NCI-H2227 treated with DMSO at 0.1 percent for 48 hours (cell line): ENCODE data around the gene CCBE1.

Experiments used
- DNase-seq: peaks from one replicate; lab custom pipeline; 2025; lab: John Stamatoyannopoulos, UW

CCBE1 gene

DNA sequence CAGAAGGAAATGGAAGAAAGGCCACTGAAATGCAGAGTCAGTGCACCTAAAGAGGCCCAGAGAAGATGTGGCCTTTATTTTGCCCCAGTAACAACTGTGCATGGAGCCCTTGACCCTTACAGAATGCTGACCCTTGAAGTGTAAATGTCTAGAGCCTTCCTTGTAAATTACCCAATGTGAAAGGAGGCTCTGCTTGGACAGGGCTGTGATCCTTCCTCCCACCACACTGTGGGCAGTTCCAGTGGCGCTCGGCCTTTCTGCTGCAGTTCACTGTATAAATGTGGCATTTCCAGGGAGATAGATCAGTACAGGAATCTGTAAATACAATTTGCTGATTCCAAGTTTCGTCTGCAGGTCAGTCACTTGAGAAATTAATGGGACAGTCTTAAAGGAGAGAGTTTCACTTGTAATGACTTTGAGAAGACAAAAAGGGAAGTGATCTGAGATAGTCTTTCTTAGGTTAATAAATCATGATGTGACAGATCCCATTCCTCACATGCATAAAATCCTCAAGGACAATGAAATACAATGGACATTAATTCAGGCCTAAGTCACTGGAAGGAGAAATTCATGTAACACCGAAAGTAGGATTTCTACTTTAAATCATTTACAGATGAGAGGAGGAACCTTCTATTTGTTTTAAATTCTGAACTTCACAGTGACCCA lies 204.3 kb downstream of the CCBE1 start:
- no peak for DNase-seq

- DNase-seq = no peak
These were observed 208.3 kb downstream of the CCBE1 start for GRCh38 chr18:59488899-59489298.

GRCh38 chr18:59485382-59485781 lies 211.8 kb downstream of the CCBE1 start:
- DNase-seq = no peak

GRCh38 chr18:59484561-59485328 lies 212.5 kb downstream of the CCBE1 start:
- no peak for DNase-seq

GRCh38 chr18:59484131-59484530 lies 213.1 kb downstream of the CCBE1 start:
- DNase-seq = no peak

DNA sequence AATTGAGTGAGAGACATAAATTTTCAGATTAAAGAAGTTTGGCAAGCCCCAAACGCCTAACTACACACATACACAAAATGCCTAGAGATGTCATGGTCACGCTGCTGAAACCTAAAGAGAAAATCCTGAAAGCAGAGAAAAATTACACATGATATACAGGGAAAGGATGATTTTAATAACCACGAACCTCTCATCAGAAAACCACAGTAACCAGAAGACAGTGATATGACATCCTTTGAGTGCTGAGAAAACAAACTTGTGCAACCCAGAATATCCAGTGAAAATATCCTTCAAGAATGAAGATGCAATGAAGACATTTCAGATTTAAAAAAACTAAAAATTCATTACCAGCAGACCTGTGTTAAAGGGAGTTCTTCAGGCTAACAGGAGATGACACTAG lies 215.8 kb downstream of the CCBE1 start:
- DNase-seq = no peak

- no peak for DNase-seq
These were observed 217.4 kb downstream of the CCBE1 start for GRCh38 chr18:59479776-59480175.

DNA sequence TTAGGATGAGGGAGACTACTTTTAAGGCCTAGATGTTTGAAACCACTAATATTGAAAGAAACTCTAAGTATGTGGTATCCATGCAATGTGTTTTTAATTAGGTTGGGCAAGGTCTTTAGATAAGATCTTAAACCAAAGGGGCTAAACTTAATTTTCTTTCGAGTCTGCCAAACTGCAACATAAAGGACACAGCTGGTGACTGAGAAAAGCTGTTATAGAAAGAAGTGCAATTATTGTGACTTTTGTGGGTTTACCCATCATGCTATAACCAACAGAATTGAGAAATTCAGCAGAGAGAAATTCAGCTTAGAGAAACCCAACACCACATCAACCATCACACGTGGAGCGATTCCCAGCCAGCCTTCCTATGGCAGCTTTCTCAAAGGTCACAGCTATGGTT lies 218.6 kb downstream of the CCBE1 start:
- DNase-seq = no peak

GRCh38 chr18:59477849-59478248 lies 219.4 kb downstream of the CCBE1 start:
- DNase-seq = no peak

GRCh38 chr18:59470561-59471121 lies 226.6 kb downstream of the CCBE1 start:
- DNase-seq = no peak

GRCh38 chr18:59469463-59470180 lies 227.6 kb downstream of the CCBE1 start:
- DNase-seq = no peak

DNA sequence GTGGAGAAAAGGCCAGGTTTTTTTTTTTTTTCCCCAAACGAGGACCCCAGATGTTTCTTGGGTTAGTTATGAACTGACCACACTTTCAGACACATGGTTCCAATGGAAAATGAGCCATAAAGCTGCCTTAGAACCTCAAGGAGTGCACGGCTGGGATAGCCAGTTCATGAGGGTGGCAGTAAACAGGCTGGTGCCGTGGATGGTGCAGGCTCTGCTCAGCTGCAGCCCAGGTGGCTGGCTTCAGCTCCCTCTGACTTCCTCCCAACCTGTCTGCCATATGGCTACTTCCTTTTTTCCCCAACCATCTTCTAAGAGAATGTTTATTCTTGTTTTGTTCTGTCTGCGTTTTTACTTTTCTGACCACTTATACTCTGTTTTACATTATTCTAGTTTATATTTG lies 228.4 kb downstream of the CCBE1 start:
- no peak for DNase-seq

DNA sequence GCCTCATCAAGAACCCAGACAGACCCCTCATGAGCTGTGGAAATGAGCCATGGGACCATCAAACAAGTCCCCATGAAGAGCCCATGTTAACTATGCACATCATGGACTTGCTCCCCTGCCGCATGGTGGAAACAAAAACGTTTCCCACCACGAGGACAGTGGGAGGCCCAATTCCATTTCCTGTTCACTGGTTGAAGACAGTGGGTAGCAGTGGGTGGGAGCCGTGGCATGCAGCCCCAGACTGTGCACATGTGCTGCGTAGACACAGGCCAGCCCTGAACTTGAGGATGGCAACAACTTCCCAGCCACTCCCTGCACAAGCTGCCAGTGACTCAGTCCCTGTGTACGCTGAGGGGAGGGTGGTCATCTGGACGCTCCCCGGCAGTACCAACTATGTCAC lies 229.7 kb downstream of the CCBE1 start:
- DNase-seq = no peak

DNA sequence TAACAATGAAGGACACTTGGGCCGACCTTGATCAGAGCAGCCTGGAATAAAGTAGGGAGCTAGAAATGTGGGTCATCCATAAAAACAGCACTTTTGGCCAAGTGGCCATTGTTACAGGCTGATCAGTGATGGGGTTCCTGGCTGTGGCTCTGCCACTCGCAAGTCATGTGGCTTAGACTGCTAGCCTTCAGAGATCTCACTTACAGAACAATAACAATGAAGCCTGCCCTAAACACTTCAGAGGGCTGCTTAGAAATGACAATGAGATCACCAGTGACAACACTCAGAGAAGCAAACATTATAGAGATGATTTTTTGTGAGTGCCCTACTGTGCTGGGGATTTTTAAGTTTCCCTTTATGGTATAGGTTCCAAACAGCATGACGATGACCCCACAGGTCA lies 230.2 kb downstream of the CCBE1 start:
- peak; percentile 3 for DNase-seq

DNA sequence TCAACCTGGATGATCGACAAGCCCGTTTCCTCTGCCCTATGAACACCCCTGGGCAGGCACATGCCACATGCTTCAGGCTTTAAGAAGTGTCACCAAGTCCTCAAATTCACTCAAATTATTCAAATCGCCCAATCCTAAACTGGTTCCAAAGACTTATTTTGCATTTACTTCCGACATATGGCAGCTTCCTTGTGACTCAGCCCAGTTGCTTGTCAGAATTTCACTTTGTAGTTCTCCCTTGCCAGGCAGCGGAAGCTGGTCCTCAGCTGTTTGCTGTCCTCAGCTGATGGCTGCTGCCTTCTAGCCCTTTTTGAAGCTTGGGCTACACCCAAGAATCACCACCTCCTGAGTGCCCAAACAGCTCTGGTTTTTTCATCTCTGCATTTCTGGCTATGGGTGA lies 232.7 kb downstream of the CCBE1 start:
- no peak for DNase-seq

DNA sequence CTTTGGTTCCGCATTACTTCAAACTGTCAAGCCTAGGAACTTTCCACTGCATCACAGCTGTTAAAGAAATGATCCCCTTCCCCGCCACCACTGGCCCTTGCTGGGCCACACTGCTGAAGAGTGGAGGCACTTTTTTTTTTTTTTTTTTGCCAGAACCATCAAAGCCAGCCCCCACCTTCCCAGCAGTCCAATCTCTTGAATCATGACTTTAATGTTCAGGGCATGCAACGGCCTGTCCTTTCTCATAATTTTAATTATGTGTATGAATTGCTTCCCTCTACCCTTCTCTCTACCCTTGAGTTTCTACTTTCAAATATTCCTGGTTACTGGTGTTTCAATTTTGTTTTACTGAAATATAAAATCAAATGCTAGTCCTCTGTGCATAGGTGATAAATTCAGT lies 236.1 kb downstream of the CCBE1 start:
- DNase-seq = no peak

- peak; percentile 62 for DNase-seq
These were observed 237.2 kb downstream of the CCBE1 start for GRCh38 chr18:59460072-59460420.

DNA sequence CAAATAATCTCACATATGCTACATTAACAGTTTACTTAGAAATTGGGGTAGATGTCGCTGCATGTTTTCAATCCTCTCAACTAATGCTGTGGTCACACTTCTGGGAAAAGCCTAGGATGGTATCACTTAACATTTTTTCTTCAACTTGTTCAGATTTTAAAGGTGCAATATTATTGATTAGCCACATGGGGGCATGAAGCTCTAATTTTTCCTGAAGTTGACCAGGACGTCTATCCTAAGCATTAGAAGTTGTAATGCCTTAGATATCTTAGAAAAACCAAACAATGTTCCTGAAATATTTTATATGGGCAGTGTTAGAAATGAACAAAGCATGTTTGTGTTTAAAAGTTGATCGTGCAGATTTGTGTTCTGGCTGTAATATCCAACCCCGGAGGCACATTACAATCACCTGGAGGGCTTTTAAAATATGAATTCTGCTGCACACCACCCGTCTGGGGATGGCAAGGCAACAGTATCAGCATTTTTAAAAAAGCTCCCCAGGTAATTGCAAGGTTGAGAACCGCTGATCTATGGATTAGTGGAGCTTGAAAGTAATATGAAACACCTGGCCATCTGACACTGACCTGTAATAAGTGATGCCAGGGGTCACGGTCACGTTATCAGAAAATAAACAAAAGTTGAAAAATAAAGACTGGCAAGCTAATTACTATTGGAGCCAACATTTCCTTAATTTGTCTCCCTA lies 237.7 kb downstream of the CCBE1 start:
- DNase-seq = peak; percentile 62

DNA sequence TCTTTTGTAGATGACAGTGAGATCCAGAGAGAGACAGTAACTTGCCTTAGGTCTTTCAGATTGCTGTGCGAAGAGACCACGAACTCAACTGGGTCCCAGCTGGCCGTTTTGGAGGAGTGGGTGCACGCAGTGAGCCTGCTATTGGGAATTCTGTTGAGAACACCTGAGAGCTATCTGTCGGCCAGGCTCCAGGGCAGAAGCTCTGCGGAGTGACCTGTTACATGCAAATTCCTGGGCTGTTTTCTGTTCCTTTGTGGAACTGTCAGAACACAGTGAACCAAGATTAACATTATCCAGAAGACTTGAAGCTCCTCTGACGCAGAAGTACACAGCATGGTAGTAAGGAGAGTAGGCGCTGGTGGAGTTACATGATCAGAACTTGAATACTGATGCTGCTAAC lies 238.6 kb downstream of the CCBE1 start:
- no peak for DNase-seq

DNA sequence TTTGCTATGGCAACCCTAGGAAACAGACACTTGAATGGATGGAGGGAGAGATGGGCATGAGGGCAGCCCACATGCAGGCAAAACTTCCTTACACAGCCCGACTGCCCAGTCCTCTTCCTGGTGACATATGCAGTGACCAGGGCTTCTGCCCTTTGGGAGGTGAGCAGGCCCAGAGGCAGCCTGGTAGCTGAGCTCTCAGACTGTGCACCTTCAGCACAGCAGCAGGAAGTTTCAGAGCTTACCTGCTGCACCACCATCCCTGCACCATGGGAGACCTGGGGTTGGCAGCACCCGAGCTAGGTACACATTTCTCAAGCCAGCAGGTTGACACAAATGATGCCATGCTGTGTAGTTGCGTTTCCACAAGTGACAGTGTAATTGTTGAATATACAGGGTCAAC lies 240.6 kb downstream of the CCBE1 start:
- no peak for DNase-seq

DNA sequence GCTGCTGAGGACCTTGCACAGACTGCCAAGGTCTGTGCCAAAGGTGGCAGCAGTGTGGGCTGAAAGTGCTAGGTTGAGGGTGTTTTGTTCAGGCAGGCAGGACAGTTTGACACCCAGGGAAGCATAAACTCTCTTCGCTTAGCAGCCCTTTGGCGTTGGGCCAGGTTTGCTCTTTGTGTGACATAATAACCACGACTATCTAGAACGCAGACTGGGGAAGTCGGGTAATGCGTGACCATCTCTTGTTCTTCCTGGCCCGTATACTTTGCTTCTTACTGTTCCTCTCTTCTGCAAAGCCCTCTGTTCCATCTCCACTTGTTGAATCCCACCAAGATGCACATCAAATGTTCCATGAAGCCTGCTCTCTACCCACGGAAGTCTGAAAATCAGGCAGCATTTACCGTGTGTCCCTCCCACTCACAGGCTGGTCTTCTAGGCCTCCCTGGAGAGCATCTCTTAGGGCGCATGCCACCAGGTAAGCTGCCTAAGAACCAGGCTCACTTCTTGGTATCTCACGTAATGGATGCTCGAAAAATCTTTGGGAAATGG lies 241.4 kb downstream of the CCBE1 start:
- DNase-seq = no peak
